CD4-positive, CD25-positive, alpha-beta regulatory T cell (primary cell): ENCODE data around the gene DECR2. TPM values are rescaled to one million over a fixed set of nuclear protein-coding genes. Genes with fewer than 3 reads are reported as not detected.

Source experiments
- ATAC-seq, 2 donors: fragments of 150-1000 bp; cut with Tn5 transposase; one replicate each; pipeline ENCODE4 v1.10.0; 2021; ENCODE audit warnings: low read depth in 2 of 2, moderate number of reproducible peaks in 2 of 2, moderate library complexity in 1 of 2
- DNase-seq, 3 donors: peaks; one replicate each; pipeline versions ENCODE4 v3.0.0 to v3.0.0-alpha.2; 2012 to 2022; ENCODE audit warnings: mixed read lengths in 1 of 3
- H3K27ac ChIP-seq: one replicate; pipeline ENCODE4 v1.7.0; 2013; ENCODE audit warnings: mild to moderate bottlenecking, low read length; ENCODE audit not compliant: insufficient read depth, poor library complexity, severe bottlenecking
- H3K27me3 ChIP-seq: one replicate; pipeline ENCODE4 v1.7.0; 2013; ENCODE audit warnings: low read length; ENCODE audit not compliant: control insufficient read depth, insufficient read depth
- H3K36me3 ChIP-seq: one replicate; pipeline ENCODE4 v1.7.0; 2013; ENCODE audit warnings: mild to moderate bottlenecking, low read length, moderate library complexity; ENCODE audit not compliant: control insufficient read depth, insufficient read depth
- H3K4me1 ChIP-seq: 2 replicates; pipeline ENCODE4 v1.7.0; 2013; ENCODE audit warnings: mild to moderate bottlenecking, low read length; ENCODE audit not compliant: insufficient read depth, control insufficient read depth, poor library complexity, severe bottlenecking
- H3K4me3 ChIP-seq: one replicate; pipeline ENCODE4 v1.7.0; 2013; ENCODE audit warnings: low read depth, mild to moderate bottlenecking, low read length, moderate library complexity
- H3K9me3 ChIP-seq, 2 experiments: 1 replicate in 1 of 2; 2 replicates in 1 of 2; pipeline ENCODE4 v1.7.0; 2013; ENCODE audit warnings: low read length in 2 of 2, mild to moderate bottlenecking in 1 of 2, moderate library complexity in 1 of 2; ENCODE audit not compliant: control insufficient read depth in 2 of 2
- H3K27ac Mint-ChIP-seq, 3 donors: one replicate each; pipeline ENCODE4 v1.8.0; 2020 to 2022; ENCODE audit warnings: mild to moderate bottlenecking in 3 of 3, mixed read lengths in 3 of 3, moderate library complexity in 2 of 3
- H3K27me3 Mint-ChIP-seq: one replicate; pipeline ENCODE4 v1.8.0; 2022; ENCODE audit warnings: mild to moderate bottlenecking, mixed read lengths
- H3K36me3 Mint-ChIP-seq: one replicate; pipeline ENCODE4 v1.8.0; 2020; ENCODE audit warnings: mixed read lengths
- H3K4me1 Mint-ChIP-seq, 4 donors: one replicate each; pipeline ENCODE4 v1.8.0; 2020 to 2022; ENCODE audit warnings: mixed read lengths in 4 of 4, mild to moderate bottlenecking in 1 of 4
- H3K4me3 Mint-ChIP-seq, 4 donors: one replicate each; pipeline ENCODE4 v1.8.0; 2020 to 2022; ENCODE audit warnings: mild to moderate bottlenecking in 4 of 4, mixed read lengths in 4 of 4, moderate library complexity in 3 of 4
- H3K9me3 Mint-ChIP-seq, 7 donors: one replicate each; pipeline ENCODE4 v1.8.0; 2020 to 2022; ENCODE audit warnings: mixed read lengths in 7 of 7, mild to moderate bottlenecking in 3 of 7, moderate library complexity in 2 of 7
- polyA plus RNA-seq, 4 donors: library from polyadenylated mRNA; unstranded; fragments of 300-500 nt; fragmentation: Illumina TruSeq; gene quantifications; one replicate each; pipeline ENCODE4 v1.2.3, GENCODE V29; 2021
- total RNA-seq: library from RNA; stranded (reverse); gene quantifications from one replicate; pipeline ENCODE4 v1.2.3, GENCODE V29; 2022

The DECR2 gene
- total and polyA plus RNA-seq, 5 donors from 2014 or later: 2.2 to 4.8 (median 2.8) TPM

DNA sequence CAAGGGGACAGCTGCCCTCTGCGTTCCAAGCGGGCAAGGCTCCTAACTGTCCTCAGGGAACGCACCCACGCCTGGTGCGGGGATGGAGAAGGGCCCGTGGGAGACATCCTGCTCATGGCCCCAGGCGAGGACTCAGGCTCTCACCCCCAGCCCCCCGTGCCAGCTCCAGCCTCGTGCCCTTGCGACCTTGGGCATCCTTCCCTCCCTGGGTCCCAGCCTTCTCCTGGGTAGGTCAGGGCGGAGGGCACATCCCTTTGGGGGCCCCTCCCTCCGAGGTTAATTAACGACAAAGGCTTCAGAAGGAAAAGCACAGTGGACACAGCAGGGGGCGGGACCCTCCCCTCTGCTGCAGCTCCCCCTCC, 22.9 kb upstream of the DECR2 start:
- no peaks in the 10 kb centered on the region for H3K36me3 Mint-ChIP-seq
- H3K4me3 ChIP-seq: no peak overlapping the region
- ATAC-seq (no peak), DNase-seq (no peak)
- H3K9me3 Mint-ChIP-seq: no peaks in the 10 kb centered on the region
- no peaks in the 10 kb centered on the region for H3K9me3 ChIP-seq
- peak overlapping the region; percentile 2 for H3K27ac ChIP-seq
- H3K4me3 Mint-ChIP-seq: peak overlapping the region in 2 of 4 donors; percentile 28 to 92
- H3K4me1 ChIP-seq: peaks cover 36% of the 10 kb centered on the region
- no peaks in the 10 kb centered on the region for H3K27me3 ChIP-seq
- H3K4me1 Mint-ChIP-seq: peaks cover 5 to 23% (median 5%) of the 10 kb centered on the region in 4 donors
- H3K27me3 Mint-ChIP-seq: no peaks in the 10 kb centered on the region
- H3K36me3 ChIP-seq: peaks cover 8% of the 10 kb centered on the region
- peak overlapping the region in 1 of 3 donors; percentile 25 for H3K27ac Mint-ChIP-seq

DNA sequence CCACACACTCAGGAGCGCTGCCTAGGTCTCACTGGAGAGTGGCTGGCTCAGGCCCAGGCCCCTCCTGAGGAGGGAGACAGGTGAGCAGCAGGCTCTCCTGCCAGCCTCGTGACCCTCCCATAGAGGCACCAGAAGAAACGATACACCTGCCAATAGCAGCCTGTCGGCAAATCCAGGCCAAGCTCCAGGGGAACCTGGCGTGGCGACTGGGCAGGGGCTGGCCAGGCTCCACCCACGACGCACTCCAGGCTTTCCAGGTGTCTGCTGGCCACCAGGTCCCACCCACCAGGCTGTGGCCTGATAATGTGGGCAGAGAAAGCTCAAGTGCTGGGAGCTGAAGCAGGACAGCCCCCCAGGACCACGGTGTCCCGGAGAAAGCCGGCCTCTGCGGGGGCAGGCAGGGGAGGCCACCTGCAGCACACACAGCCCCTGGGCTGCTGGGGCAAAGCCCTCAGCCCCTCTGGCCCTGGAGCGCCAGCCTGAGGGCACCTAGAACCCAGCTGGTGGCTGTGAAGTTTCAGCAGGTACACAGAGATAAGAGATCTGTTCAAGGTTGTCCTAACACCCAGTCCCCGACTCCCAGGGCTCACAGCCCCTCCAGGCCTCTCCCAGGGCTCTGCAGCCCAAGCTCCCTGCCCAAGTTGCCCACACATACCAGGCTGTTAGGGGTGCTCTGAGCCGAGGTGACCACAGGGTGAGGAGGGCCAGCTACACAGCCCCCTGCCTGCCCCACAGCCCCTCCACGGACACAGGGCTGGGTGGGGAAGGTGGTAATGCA, 22.3 kb upstream of the DECR2 start:
- Histone ChIP-seq H3K36me3 (peaks cover 5% of the 10 kb centered on the region), H3K9me3 (no peaks in the 10 kb centered on the region), H3K4me1 (peaks cover 38% of the 10 kb centered on the region), H3K27ac (peak overlapping the region; percentile 41), H3K4me3 (no peak overlapping the region), H3K27me3 (no peaks in the 10 kb centered on the region)
- no peak for DNase-seq
- peak overlapping the region in 2 of 3 donors; percentile 31 to 77 for H3K27ac Mint-ChIP-seq
- no peak for ATAC-seq
- H3K4me3 Mint-ChIP-seq: peak overlapping the region in 3 of 4 donors; percentile 84 to 92 (median 85)
- H3K4me1 Mint-ChIP-seq: peaks cover 5 to 27% (median 5%) of the 10 kb centered on the region in 4 donors
- no peaks in the 10 kb centered on the region for H3K27me3 Mint-ChIP-seq
- no peaks in the 10 kb centered on the region for H3K36me3 Mint-ChIP-seq
- no peaks in the 10 kb centered on the region for H3K9me3 Mint-ChIP-seq

GRCh38 chr16:379961-380761, 21.5 kb upstream of the DECR2 start:
- peak overlapping the region; percentile 84 to 93 (median 88) for H3K4me3 Mint-ChIP-seq
- H3K4me1 Mint-ChIP-seq: peaks cover 5 to 28% (median 5%) of the 10 kb centered on the region in 4 donors
- Histone ChIP-seq H3K36me3 (peaks cover 5% of the 10 kb centered on the region), H3K4me1 (peaks cover 38% of the 10 kb centered on the region), H3K4me3 (peak overlapping the region; percentile 51), H3K9me3 (no peaks in the 10 kb centered on the region), H3K27me3 (no peaks in the 10 kb centered on the region), H3K27ac (peak overlapping the region; percentile 41)
- H3K27ac Mint-ChIP-seq: peak overlapping the region; percentile 43 to 77 (median 55)
- H3K36me3 Mint-ChIP-seq: no peaks in the 10 kb centered on the region
- H3K27me3 Mint-ChIP-seq: no peaks in the 10 kb centered on the region
- no peak for DNase-seq
- H3K9me3 Mint-ChIP-seq: no peaks in the 10 kb centered on the region
- no peak for ATAC-seq

DNA sequence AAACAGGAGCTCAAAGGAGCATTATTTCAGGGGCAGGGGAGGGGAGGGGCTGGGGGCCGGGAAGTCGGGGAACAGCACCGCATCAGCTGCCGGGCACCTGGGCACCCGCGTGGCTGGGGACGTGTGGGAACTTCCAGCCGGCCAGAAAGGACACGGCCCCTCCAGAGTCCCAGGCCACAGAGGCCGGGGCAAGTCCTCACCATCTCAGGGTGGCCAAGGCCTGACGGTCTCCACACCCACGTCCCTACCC, 21.0 kb upstream of the DECR2 start:
- peaks cover 5 to 28% (median 5%) of the 10 kb centered on the region in 4 donors for H3K4me1 Mint-ChIP-seq
- no peak for ATAC-seq
- peak overlapping the region; percentile 84 to 93 (median 88) for H3K4me3 Mint-ChIP-seq
- peaks cover 5% of the 10 kb centered on the region for H3K36me3 ChIP-seq
- H3K9me3 ChIP-seq: no peaks in the 10 kb centered on the region
- no peak overlapping the region for H3K27ac ChIP-seq
- H3K27ac Mint-ChIP-seq: peak overlapping the region; percentile 43 to 77 (median 55)
- H3K9me3 Mint-ChIP-seq: no peaks in the 10 kb centered on the region
- no peak overlapping the region for H3K4me3 ChIP-seq
- no peak for DNase-seq
- peaks cover 38% of the 10 kb centered on the region for H3K4me1 ChIP-seq
- H3K27me3 Mint-ChIP-seq: no peaks in the 10 kb centered on the region
- no peaks in the 10 kb centered on the region for H3K36me3 Mint-ChIP-seq
- no peaks in the 10 kb centered on the region for H3K27me3 ChIP-seq

GRCh38 chr16:381012-381788, 20.5 kb upstream of the DECR2 start:
- Histone ChIP-seq H3K9me3 (no peaks in the 10 kb centered on the region), H3K4me3 (no peak overlapping the region), H3K36me3 (peaks cover 5% of the 10 kb centered on the region), H3K27me3 (no peaks in the 10 kb centered on the region), H3K27ac (peak overlapping the region; percentile 60), H3K4me1 (peaks cover 38% of the 10 kb centered on the region)
- peak in 1 of 3 donors; percentile 31 for DNase-seq
- Mint-ChIP-seq H3K27me3 (no peaks in the 10 kb centered on the region), H3K27ac (peak overlapping the region in 1 of 3 donors; percentile 77), H3K4me1 (peaks cover 5 to 28% (median 5%) of the 10 kb centered on the region in 4 donors), H3K36me3 (no peaks in the 10 kb centered on the region), H3K4me3 (peak overlapping the region in 3 of 4 donors; percentile 75 to 84 (median 80)), H3K9me3 (no peaks in the 10 kb centered on the region)
- peak; percentile 3 to 23 for ATAC-seq

DNA sequence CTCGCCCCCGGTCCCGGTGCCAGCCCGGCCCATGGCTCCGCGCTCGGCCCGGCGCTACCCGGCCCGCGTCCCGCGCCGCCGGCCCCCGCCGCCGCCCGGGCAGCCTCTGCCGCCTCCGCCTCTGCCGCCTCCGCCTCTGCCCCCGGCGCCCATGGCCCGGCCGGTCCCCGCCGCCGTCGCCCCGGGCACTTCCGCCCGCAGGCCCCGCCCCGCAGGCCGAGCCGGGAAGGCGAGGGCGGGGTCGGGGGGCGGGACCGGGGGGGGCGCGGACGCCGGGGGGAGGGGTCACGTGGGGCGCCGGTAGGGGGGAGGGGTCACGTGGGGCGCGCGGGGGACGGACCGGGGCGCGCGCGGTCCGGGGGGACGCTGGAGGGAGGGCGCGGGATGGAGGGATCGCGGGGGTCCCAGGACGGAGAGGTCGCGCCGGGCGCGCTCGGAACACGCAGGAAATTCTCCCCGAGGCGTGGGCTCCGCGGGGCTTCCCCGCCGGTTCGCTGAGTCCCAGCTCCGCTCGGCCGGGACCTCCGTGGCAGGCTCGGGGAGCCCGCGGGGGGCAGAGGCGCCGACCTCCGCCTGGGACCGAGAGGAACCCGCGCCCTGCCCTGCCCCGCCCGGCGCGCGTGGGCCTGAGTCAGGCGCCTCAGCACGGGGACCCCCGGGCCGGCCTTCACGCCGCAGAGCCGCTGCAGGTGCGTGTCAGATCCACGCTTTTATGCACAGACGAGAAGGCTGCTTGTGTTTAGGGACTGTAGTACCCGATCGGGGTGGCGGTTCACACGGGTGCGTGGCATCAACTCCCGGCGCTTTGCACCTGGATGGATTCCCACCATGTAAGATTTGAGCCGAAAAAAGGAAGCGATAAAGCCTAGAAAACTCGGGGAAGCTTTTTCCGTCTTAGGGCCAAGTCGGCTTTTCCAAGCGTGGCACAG, 19.6 kb upstream of the DECR2 start, which contains the start of gene PGAP6:
Gene PGAP6 (minus strand): TSS at position 190 of the 929 bp plus-strand sequence. CDS start 157 bp downstream, at position 33.
- no peaks in the 10 kb centered on the region for H3K9me3 ChIP-seq
- Mint-ChIP-seq H3K4me3 (peak within 1 kb of the TSS; percentile 91 to 97 (median 95)), H3K36me3 (no peaks in the 10 kb centered on the region), H3K27ac (peak within 1 kb of the TSS; percentile 77 to 93 (median 87)), H3K4me1 (peaks cover 5 to 28% (median 5%) of the 10 kb centered on the region in 4 donors), H3K9me3 (no peaks in the 10 kb centered on the region), H3K27me3 (no peaks in the 10 kb centered on the region)
- peak; percentile 55 to 73 (median 63) for DNase-seq
- no peaks in the 10 kb centered on the region for H3K27me3 ChIP-seq
- peak within 1 kb of the TSS; percentile 60 for H3K27ac ChIP-seq
- peak; percentile 65 to 67 for ATAC-seq
- no peaks in the 10 kb centered on the region for H3K36me3 ChIP-seq
- peak within 1 kb of the TSS; percentile 67 for H3K4me3 ChIP-seq
- peaks cover 38% of the 10 kb centered on the region for H3K4me1 ChIP-seq
